ENCODE measurements around the gene SLC16A12. TPM values are rescaled to one million over a fixed set of nuclear protein-coding genes. Genes with fewer than 3 reads are reported as not detected.

Gene SLC16A12
- total RNA-seq, 1 experiment from 2014 or later, result 0.77 TPM

DNA sequence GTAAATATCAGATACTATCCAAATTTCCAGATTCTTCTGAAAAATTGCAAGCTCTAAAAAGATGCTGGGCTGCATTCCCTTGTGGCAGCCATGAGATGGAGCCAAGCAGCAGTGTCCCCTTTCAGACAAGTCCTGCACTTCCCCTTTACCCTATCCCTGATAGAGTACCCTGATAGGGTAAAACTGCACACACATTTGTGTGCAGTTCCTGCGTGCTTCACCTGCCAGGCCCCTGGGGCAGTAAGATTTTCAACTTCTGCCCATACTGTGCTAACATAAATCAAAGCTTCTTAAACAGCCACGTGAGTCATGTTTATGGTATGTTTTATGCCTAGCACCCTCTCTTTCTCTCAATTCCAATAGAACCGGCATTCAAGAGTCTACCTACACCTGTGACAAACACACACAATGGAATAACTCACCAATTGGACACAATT is 68.8 kb downstream of the SLC16A12 start:
- H3K27me3 Mint-ChIP-seq (ENCODE audit: low read depth), result no peaks in the 10 kb centered on the region
- Histone ChIP-seq H3K4me1 (ENCODE audit: insufficient read depth, low read length) (no peaks in the 10 kb centered on the region), H4K91ac (ENCODE audit: insufficient read length, low read depth, low read length) (no peak overlapping the region), H4K5ac (ENCODE audit: insufficient read length, low read depth, low read length) (no peak overlapping the region), H3K4ac (ENCODE audit: low read depth, low read length) (no peak overlapping the region), H3K79me1 (ENCODE audit: insufficient read depth, low read depth, low read length, poor library complexity, severe bottlenecking) (no peaks in the 10 kb centered on the region), H4K20me1 (ENCODE audit: control insufficient read depth, insufficient read depth, insufficient read length) (no peaks in the 10 kb centered on the region), H3K79me2 (ENCODE audit: insufficient read depth, low read length) (no peaks in the 10 kb centered on the region), H3K9me3 (ENCODE audit: control insufficient read depth, low read depth, low read length) (no peaks in the 10 kb centered on the region), H3K27ac (ENCODE audit: insufficient read length, low read depth, low read length) (no peak overlapping the region), H2BK5ac (ENCODE audit: insufficient read length, low read length) (no peak overlapping the region), H2BK20ac (ENCODE audit: low read depth, low read length, poor library complexity, severe bottlenecking) (no peak overlapping the region), H3T11ph (ENCODE audit: low read length) (no peak overlapping the region), H4K8ac (replicated peaks; ENCODE audit: insufficient read length, low read depth, low read length) (no peak overlapping the region), H3K9ac (ENCODE audit: extremely low read depth, insufficient read length, low read length) (no peak overlapping the region), H2AFZ (ENCODE audit: low read length) (no peak overlapping the region), H2BK120ac (ENCODE audit: low read depth, low read length, poor library complexity, severe bottlenecking) (no peak overlapping the region), H3K56ac (ENCODE audit: insufficient read length, low read depth, low read length) (no peak overlapping the region), H2BK12ac (ENCODE audit: insufficient read length, low read depth, low read length) (no peak overlapping the region), H3K14ac (ENCODE audit: insufficient read depth, low read length) (no peak overlapping the region), H3K4me2 (ENCODE audit: insufficient read depth, insufficient read length, low read length) (no peak overlapping the region), H3K18ac (ENCODE audit: insufficient read length, low read depth, low read length) (no peak overlapping the region), H3K23me2 (ENCODE audit: insufficient read length, low read depth, low read length, poor library complexity, severe bottlenecking) (no peaks in the 10 kb centered on the region), H3K23ac (ENCODE audit: insufficient read length, low read depth, low read length) (no peak overlapping the region), H3K27me3 (ENCODE audit: insufficient read depth, low read length) (no peaks in the 10 kb centered on the region), H2AK5ac (ENCODE audit: insufficient read length, low read length) (no peak overlapping the region), H2BK15ac (ENCODE audit: low read depth, low read length) (no peak overlapping the region)
- DNase-seq, result no peak
- TF ChIP-seq, protein P1, sequence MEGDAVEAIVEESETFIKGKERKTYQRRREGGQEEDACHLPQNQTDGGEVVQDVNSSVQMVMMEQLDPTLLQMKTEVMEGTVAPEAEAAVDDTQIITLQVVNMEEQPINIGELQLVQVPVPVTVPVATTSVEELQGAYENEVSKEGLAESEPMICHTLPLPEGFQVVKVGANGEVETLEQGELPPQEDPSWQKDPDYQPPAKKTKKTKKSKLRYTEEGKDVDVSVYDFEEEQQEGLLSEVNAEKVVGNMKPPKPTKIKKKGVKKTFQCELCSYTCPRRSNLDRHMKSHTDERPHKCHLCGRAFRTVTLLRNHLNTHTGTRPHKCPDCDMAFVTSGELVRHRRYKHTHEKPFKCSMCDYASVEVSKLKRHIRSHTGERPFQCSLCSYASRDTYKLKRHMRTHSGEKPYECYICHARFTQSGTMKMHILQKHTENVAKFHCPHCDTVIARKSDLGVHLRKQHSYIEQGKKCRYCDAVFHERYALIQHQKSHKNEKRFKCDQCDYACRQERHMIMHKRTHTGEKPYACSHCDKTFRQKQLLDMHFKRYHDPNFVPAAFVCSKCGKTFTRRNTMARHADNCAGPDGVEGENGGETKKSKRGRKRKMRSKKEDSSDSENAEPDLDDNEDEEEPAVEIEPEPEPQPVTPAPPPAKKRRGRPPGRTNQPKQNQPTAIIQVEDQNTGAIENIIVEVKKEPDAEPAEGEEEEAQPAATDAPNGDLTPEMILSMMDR (conservative IDR thresholded peaks at IDR 0.05), result peak; percentile 63
- no peak overlapping the region for H3K4me3 Mint-ChIP-seq
- peaks cover 9 to 13% of the 10 kb centered on the region in 2 experiments for H3K4me1 Mint-ChIP-seq
- H3K9me3 Mint-ChIP-seq, result no peaks in the 10 kb centered on the region
- H3K36me3 Mint-ChIP-seq (ENCODE audit: insufficient read depth in 1 of 3, low read depth in 3 of 3), result no peaks in the 10 kb centered on the region
- no CpG with 5 or more reads among the region's 3 CpGs for WGBS (ENCODE audit: extremely low coverage, insufficient read length, low lambda C conversion rate)
- no peak overlapping the region for H3K27ac Mint-ChIP-seq

Measured in H9 (cell line).